Measurements from ENCODE around the gene VMP1.

GRCh38 chr17:59757043-59757442 lies 49.6 kb downstream of the VMP1 start:
- TF ChIP-seq CTCF (IDR thresholded peaks at IDR 0.05) (no peak), KDM1A (IDR thresholded peaks at IDR 0.05; ENCODE audit: low read depth) (no peak)
